Lung (tissue), 12 donors: ENCODE data around the gene OPA1. TPM values are rescaled to one million over a fixed set of nuclear protein-coding genes. Genes with fewer than 3 reads are reported as not detected.

ENCODE experiments used
- ATAC-seq: fragments of 200-7000 bp; cut with Tn5 transposase; one replicate; pipeline ENCODE4 v1.9.1; 2020; ENCODE audit warnings: moderate number of reproducible peaks; ENCODE audit not compliant: insufficient read depth, low FRiP score
- DNase-seq, 3 donors: peaks; one replicate each; pipeline ENCODE4 v3.0.0-alpha.2; 2013 to 2017
- H3K27ac ChIP-seq, 2 donors: one replicate each; pipeline ENCODE4 v1.5.1; 2013; ENCODE audit warnings: mild to moderate bottlenecking in 2 of 2, moderate library complexity in 2 of 2, control low read depth in 1 of 2, inconsistent platforms in 1 of 2, low read depth in 1 of 2, low read length in 1 of 2
- H3K27me3 ChIP-seq, 3 donors: one replicate each; pipeline ENCODE4 v1.5.1; 2013; ENCODE audit warnings: low read length in 2 of 3; ENCODE audit not compliant: control insufficient read depth in 3 of 3, insufficient read depth in 3 of 3
- H3K36me3 ChIP-seq, 4 donors: one replicate each; pipeline ENCODE4 v1.5.1; 2013; ENCODE audit warnings: low read length in 4 of 4, mild to moderate bottlenecking in 1 of 4, moderate library complexity in 1 of 4; ENCODE audit not compliant: control insufficient read depth in 4 of 4, insufficient read depth in 4 of 4
- H3K4me1 ChIP-seq, 5 donors: one replicate each; pipeline ENCODE4 v1.5.1; 2013; ENCODE audit warnings: low read length in 5 of 5, mild to moderate bottlenecking in 2 of 5, moderate library complexity in 1 of 5; ENCODE audit not compliant: control insufficient read depth in 5 of 5, insufficient read depth in 5 of 5
- H3K4me3 ChIP-seq: one replicate; pipeline ENCODE4 v1.5.1; 2013; ENCODE audit warnings: mild to moderate bottlenecking, control low read depth, moderate library complexity
- H3K9ac ChIP-seq, 2 donors: one replicate each; pipeline ENCODE4 v1.5.1; 2013; ENCODE audit warnings: low read length in 2 of 2, control low read depth in 1 of 2; ENCODE audit not compliant: insufficient read depth in 1 of 2
- H3K9me3 ChIP-seq, 4 donors: one replicate each; pipeline ENCODE4 v1.5.1; 2013; ENCODE audit warnings: low read length in 3 of 4, mild to moderate bottlenecking in 1 of 4, moderate library complexity in 1 of 4; ENCODE audit not compliant: control insufficient read depth in 4 of 4, insufficient read depth in 3 of 4
- WGBS, 2 donors: extraction: QIAGEN DNeasy Blood & Tissue Kit; methylation state at CpG; one replicate each; pipeline ENCODE4 v1.1.7; 2013; 5-methylcytosine and 5-hydroxymethylcytosine counted together
- polyA plus RNA-seq, 2 donors: library from polyadenylated mRNA; stranded (reverse); fragments of 200-250 nt; gene quantifications; one replicate each; pipeline ENCODE4 v1.2.1, GENCODE V29; 2013
- total RNA-seq, 2 donors: library from RNA; depleted of rRNA in 1 of 2; stranded (reverse); fragments of >200 nt in 1 of 2; gene quantifications; one replicate each; pipeline ENCODE4 v1.2.1, GENCODE V29; 2014 to 2021
- TF ChIP-seq, protein P1 (sequence below): IDR thresholded peaks from 2 replicates; pipeline ENCODE4 v1.5.1; 2012; ENCODE audit warnings: mild to moderate bottlenecking; ENCODE audit errors: control extremely low read depth, extremely low read depth
- donor health status: control.
- donor health status: control.
- donor health status: Bipolar disorder and iron deficiency.
- donor health status: healthy.
- donor health status: DM: yes; HTN: yes; CAD: no.

The OPA1 gene
- total and polyA plus RNA-seq, 4 donors, result 8.8 to 54.2 (median 29.0) TPM

DNA sequence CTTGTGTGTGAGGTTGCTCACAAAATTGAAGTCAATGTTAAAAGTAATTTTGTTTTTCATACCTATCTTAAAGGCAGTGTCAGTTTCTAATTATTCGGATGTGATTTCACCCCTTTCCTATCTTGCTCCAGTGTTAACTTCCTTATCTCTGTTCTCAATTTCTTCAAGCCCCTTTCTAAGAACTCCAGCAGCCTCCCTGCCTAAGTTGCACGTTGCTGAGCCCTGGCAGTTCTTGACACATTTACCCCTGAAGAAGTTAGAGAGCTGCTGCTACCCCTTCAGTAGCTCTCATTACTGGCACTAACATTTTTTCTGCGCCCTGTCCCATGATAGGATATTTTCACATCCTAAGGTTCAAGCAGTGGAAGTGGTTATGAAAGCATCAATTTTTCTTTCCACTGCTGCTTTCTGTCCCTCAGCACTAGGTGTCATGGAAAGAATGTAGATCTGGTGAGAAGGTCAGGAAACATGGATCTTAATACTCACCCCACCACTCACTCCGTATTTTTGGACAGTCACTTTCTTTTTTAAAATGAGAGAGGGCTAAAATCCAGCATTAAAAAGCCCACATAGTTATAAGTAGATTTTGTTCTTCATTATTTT is 62.9 kb downstream of the OPA1 start:
- ATAC-seq (no peak), DNase-seq (peak in 2 of 3 donors; percentile 24 to 33)
- 75 to 86% methylated on average over 4 of the region's 4 CpGs for WGBS, 2 donors
- Histone ChIP-seq H3K27ac (peak overlapping the region in 1 of 2 donors; percentile 53), H3K27me3 (no peaks in the 10 kb centered on the region), H3K9me3 (no peaks in the 10 kb centered on the region), H3K4me3 (no peak overlapping the region), H3K36me3 (peaks cover 9 to 26% (median 14%) of the 10 kb centered on the region in 4 donors), H3K4me1 (peaks cover 0 to 8% (median 0%) of the 10 kb centered on the region in 5 donors), H3K9ac (no peak overlapping the region)
- TF ChIP-seq, protein P1, sequence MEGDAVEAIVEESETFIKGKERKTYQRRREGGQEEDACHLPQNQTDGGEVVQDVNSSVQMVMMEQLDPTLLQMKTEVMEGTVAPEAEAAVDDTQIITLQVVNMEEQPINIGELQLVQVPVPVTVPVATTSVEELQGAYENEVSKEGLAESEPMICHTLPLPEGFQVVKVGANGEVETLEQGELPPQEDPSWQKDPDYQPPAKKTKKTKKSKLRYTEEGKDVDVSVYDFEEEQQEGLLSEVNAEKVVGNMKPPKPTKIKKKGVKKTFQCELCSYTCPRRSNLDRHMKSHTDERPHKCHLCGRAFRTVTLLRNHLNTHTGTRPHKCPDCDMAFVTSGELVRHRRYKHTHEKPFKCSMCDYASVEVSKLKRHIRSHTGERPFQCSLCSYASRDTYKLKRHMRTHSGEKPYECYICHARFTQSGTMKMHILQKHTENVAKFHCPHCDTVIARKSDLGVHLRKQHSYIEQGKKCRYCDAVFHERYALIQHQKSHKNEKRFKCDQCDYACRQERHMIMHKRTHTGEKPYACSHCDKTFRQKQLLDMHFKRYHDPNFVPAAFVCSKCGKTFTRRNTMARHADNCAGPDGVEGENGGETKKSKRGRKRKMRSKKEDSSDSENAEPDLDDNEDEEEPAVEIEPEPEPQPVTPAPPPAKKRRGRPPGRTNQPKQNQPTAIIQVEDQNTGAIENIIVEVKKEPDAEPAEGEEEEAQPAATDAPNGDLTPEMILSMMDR, result no peak

DNA sequence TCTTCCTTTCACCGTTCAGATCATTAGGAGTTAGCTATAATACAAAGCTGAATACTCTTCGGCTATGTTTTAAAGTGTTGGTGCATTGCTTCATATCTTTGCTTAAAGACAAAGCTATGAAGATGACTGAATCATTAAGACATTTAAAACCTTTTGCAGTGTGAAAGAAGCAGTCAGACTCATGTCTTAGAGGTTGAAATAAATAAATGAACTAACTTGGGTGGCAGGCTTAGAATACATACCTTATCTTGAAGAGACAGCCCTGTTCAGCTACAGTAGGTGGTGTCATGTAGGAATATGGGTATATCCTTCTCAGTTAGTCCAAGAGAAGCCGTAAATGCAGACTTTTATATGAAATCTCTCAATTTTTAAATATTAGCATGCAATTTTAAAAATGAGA is 63.4 kb downstream of the OPA1 start:
- WGBS, 2 donors, result 90 to 92% methylated on average over 3 of the region's 3 CpGs
- H3K4me3 ChIP-seq, result no peak overlapping the region
- H3K4me1 ChIP-seq, result peaks cover 0 to 8% (median 0%) of the 10 kb centered on the region in 5 donors
- DNase-seq (no peak), ATAC-seq (no peak)
- H3K9ac ChIP-seq, result no peak overlapping the region
- H3K9me3 ChIP-seq, result no peaks in the 10 kb centered on the region
- TF ChIP-seq, protein P1, result no peak
- peaks cover 9 to 27% (median 15%) of the 10 kb centered on the region in 4 donors for H3K36me3 ChIP-seq
- no peaks in the 10 kb centered on the region for H3K27me3 ChIP-seq
- H3K27ac ChIP-seq, result no peak overlapping the region

DNA sequence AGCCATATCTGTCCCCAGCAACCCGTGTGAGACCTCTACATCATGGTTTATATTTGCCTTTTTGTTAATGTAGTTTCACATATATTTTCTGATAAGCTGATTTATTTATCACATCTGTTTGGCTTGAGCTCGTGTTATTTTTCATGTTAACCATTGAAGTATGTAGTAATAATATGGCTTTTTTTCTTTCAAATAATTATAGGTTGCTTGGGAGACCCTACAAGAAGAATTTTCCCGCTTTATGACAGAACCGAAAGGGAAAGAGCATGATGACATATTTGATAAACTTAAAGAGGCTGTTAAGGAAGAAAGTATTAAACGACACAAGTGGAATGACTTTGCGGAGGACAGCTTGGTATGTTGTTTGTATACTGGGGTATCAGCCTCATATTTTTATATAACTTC is 63.9 kb downstream of the OPA1 start:
- Histone ChIP-seq H3K4me1 (peaks cover 0 to 8% (median 0%) of the 10 kb centered on the region in 5 donors), H3K4me3 (no peak overlapping the region), H3K27me3 (no peaks in the 10 kb centered on the region), H3K9me3 (no peaks in the 10 kb centered on the region), H3K36me3 (peaks cover 9 to 30% (median 17%) of the 10 kb centered on the region in 4 donors), H3K27ac (no peak overlapping the region), H3K9ac (no peak overlapping the region)
- 92 to 94% methylated on average over 6 of the region's 6 CpGs for WGBS, 2 donors
- ATAC-seq (no peak), DNase-seq (no peak)
- TF ChIP-seq, protein P1, result no peak

DNA sequence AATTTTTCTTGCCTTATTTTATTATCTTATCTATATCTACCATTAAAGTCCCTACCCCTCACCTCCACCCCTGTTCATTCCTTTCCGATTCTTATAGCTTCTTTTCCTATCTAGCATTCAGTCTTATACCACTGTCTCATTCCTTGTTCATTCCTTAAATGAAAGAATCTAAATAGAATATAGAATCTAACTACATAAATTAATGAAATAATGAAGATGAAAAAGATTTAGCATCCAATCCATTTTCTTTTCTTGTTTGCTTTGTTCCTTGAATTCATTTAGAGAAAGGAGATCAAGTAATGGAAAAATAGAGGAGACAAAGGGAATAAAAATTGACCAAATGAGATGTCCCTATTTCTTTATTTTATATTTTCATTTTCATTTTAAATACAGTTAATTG is 67.2 kb downstream of the OPA1 start:
- Histone ChIP-seq H3K9ac (no peak overlapping the region), H3K4me3 (no peak overlapping the region), H3K9me3 (no peaks in the 10 kb centered on the region), H3K36me3 (peaks cover 12 to 30% (median 19%) of the 10 kb centered on the region in 4 donors), H3K27me3 (no peaks in the 10 kb centered on the region), H3K27ac (no peak overlapping the region), H3K4me1 (peaks cover 0 to 8% (median 0%) of the 10 kb centered on the region in 5 donors)
- 90 to 97% methylated on average over 1 of the region's 1 CpG for WGBS, 2 donors
- TF ChIP-seq, protein P1, result no peak
- ATAC-seq, result no peak
- DNase-seq, result no peak
